ENCODE measurements around the gene TEAD1.

The TEAD1 gene

DNA sequence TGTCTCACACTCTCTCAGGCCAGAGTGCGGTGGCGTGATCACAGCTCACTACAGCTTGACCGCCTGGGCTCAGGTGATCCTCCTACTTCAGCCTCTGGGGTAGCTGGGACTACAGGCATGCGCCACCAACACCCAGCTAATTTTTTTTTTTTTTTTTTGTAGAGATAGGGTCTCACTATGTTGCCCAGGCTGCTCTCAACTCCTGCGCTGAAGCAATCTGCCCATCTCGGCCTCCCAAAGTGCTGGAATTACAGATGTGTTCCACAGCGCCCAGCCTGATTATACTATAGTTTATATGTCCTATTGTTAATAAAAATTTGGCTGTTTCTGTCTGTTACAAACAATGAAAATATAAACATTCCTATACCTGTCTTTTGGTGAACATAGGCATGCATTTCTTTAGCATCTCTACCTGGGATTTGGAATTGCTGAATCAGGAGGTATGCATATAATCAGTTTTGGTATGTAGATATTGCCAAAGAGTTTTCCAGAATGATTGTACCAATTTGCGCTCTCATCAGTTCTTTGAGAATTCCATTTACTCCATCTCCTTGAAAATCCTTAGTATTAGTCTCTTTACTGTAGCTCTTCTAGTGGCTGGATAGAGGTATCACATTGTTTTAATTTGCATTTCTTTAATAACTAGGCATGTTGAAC lies 78.8 kb downstream of the TEAD1 start:
- H3K27ac ChIP-seq (replicated peaks; ENCODE audit: low read length) = no peak overlapping the region
- no peaks in the 10 kb centered on the region for H3K27me3 ChIP-seq (ENCODE audit: control insufficient read depth in 3 of 3, insufficient read depth in 3 of 3, low read depth in 1 of 3, low read length in 3 of 3)
- H2BK5ac ChIP-seq (ENCODE audit: low read length) = no peak overlapping the region
- WGBS, 2 donors (ENCODE audit: extremely low coverage in 2 of 2, insufficient read length in 2 of 2, insufficient replicate concordance in 1 of 2) = no CpG with 5 or more reads among the region's 8 CpGs
- no peak overlapping the region for H3K4me3 ChIP-seq (ENCODE audit: low read length in 2 of 2)
- no peak overlapping the region for H2AFZ ChIP-seq (ENCODE audit: low read length)
- no peak overlapping the region for H2BK15ac ChIP-seq (ENCODE audit: low read length)
- no peak overlapping the region for H2BK12ac ChIP-seq (ENCODE audit: low read length)
- no peak overlapping the region for H3K9ac ChIP-seq (ENCODE audit: low read depth, low read length, poor library complexity)
- H4K91ac ChIP-seq (ENCODE audit: low read depth, low read length, poor library complexity) = no peak overlapping the region
- no peak overlapping the region for H3K18ac ChIP-seq (ENCODE audit: low read length)
- H3K36me3 ChIP-seq (replicated peaks in 1 of 2; ENCODE audit: control insufficient read depth in 2 of 2, insufficient read depth in 2 of 2, low read length in 2 of 2) = peaks cover 0 to 3% of the 10 kb centered on the region in 2 donors
- H3K4me1 ChIP-seq (ENCODE audit: control insufficient read depth in 2 of 2, insufficient read depth in 1 of 2, low read depth in 1 of 2, low read length in 2 of 2) = peaks cover 3 to 24% of the 10 kb centered on the region in 2 donors
- H3K4ac ChIP-seq (ENCODE audit: low read length) = no peak overlapping the region
- no peak for DNase-seq (ENCODE audit: low spot score)
- no peak overlapping the region for H4K8ac ChIP-seq (ENCODE audit: low read depth, low read length)
- H3K9me3 ChIP-seq (replicated peaks in 1 of 2; ENCODE audit: control insufficient read depth in 2 of 2, insufficient read depth in 1 of 2, low read depth in 1 of 2, low read length in 2 of 2) = no peaks in the 10 kb centered on the region
- no peak overlapping the region for H3K23ac ChIP-seq (ENCODE audit: low read depth, low read length, poor library complexity)
- H3K79me1 ChIP-seq (ENCODE audit: low read depth, low read length) = peaks cover 3% of the 10 kb centered on the region
- H3K14ac ChIP-seq (ENCODE audit: low read length) = no peak overlapping the region
- no peak overlapping the region for H3K4me2 ChIP-seq (ENCODE audit: insufficient read depth, low read length, poor library complexity, severe bottlenecking)
- no peak overlapping the region for H2BK120ac ChIP-seq (ENCODE audit: low read depth, low read length)
- H2AK5ac ChIP-seq (ENCODE audit: low read depth, low read length) = no peak overlapping the region

GRCh38 chr11:12754021-12754420 lies 79.8 kb downstream of the TEAD1 start:
- Histone ChIP-seq H3K4ac (ENCODE audit: low read length) (no peak overlapping the region), H3K9me3 (replicated peaks in 1 of 2; ENCODE audit: control insufficient read depth in 2 of 2, insufficient read depth in 1 of 2, low read depth in 1 of 2, low read length in 2 of 2) (no peaks in the 10 kb centered on the region), H3K4me3 (ENCODE audit: low read length in 2 of 2) (no peak overlapping the region), H2BK120ac (ENCODE audit: low read depth, low read length) (no peak overlapping the region), H4K8ac (ENCODE audit: low read depth, low read length) (no peak overlapping the region), H2AFZ (ENCODE audit: low read length) (no peak overlapping the region), H2AK5ac (ENCODE audit: low read depth, low read length) (no peak overlapping the region), H3K79me1 (ENCODE audit: low read depth, low read length) (peaks cover 3% of the 10 kb centered on the region), H3K18ac (ENCODE audit: low read length) (no peak overlapping the region), H3K27me3 (ENCODE audit: control insufficient read depth in 3 of 3, insufficient read depth in 3 of 3, low read depth in 1 of 3, low read length in 3 of 3) (no peaks in the 10 kb centered on the region), H3K23ac (ENCODE audit: low read depth, low read length, poor library complexity) (no peak overlapping the region), H3K9ac (ENCODE audit: low read depth, low read length, poor library complexity) (no peak overlapping the region), H3K4me2 (ENCODE audit: insufficient read depth, low read length, poor library complexity, severe bottlenecking) (no peak overlapping the region), H3K4me1 (ENCODE audit: control insufficient read depth in 2 of 2, insufficient read depth in 1 of 2, low read depth in 1 of 2, low read length in 2 of 2) (peaks cover 3 to 18% of the 10 kb centered on the region in 2 donors), H3K14ac (ENCODE audit: low read length) (no peak overlapping the region), H2BK12ac (ENCODE audit: low read length) (no peak overlapping the region), H3K36me3 (replicated peaks in 1 of 2; ENCODE audit: control insufficient read depth in 2 of 2, insufficient read depth in 2 of 2, low read length in 2 of 2) (peaks cover 0 to 3% of the 10 kb centered on the region in 2 donors), H2BK15ac (ENCODE audit: low read length) (no peak overlapping the region), H4K91ac (ENCODE audit: low read depth, low read length, poor library complexity) (no peak overlapping the region), H2BK5ac (ENCODE audit: low read length) (no peak overlapping the region), H3K27ac (replicated peaks; ENCODE audit: low read length) (no peak overlapping the region)
- no peak for DNase-seq (ENCODE audit: low spot score)
- no CpG with 5 or more reads among the region's 3 CpGs for WGBS, 2 donors (ENCODE audit: extremely low coverage in 2 of 2, insufficient read length in 2 of 2, insufficient replicate concordance in 1 of 2)

DNA sequence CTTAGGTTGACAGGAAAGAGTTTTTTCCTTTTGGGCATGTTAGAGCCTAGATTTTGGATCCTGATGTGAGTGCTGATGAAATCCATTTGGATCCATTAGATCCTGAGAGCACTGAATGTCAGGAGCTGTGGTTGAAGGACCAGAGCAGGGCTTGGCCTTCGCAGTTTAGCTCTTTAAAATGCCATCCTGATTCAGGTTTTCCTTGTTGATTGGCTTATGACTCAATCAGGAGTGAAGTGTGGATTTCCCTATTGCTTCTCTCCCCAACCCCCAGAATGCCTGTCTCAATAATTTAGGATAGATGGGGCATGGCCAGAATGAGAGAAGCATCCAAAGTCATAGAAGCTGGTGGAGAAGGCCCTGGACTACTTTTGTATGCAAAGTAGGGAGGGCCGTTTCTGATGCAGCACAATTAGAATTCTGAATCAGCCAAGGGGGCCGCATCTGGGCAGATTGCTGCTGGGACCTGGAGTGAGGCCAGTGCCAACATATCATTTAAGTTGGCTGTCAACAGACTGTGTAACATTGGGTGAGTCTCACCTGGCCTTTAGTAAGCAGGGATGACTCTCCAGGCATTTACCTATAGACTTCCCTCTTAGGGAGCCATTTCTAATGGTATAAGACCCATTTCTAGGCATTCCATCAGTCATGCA lies 80.5 kb downstream of the TEAD1 start:
- Histone ChIP-seq H3K4me2 (ENCODE audit: insufficient read depth, low read length, poor library complexity, severe bottlenecking) (no peak overlapping the region), H3K14ac (ENCODE audit: low read length) (no peak overlapping the region), H2BK15ac (ENCODE audit: low read length) (no peak overlapping the region), H3K4me1 (ENCODE audit: control insufficient read depth in 2 of 2, insufficient read depth in 1 of 2, low read depth in 1 of 2, low read length in 2 of 2) (peaks cover 3 to 17% of the 10 kb centered on the region in 2 donors), H3K23ac (ENCODE audit: low read depth, low read length, poor library complexity) (no peak overlapping the region), H3K18ac (ENCODE audit: low read length) (no peak overlapping the region), H3K9ac (ENCODE audit: low read depth, low read length, poor library complexity) (no peak overlapping the region), H4K8ac (ENCODE audit: low read depth, low read length) (no peak overlapping the region), H4K91ac (ENCODE audit: low read depth, low read length, poor library complexity) (no peak overlapping the region), H2AFZ (ENCODE audit: low read length) (no peak overlapping the region), H3K79me1 (ENCODE audit: low read depth, low read length) (peaks cover 3% of the 10 kb centered on the region), H2AK5ac (ENCODE audit: low read depth, low read length) (no peak overlapping the region), H3K27me3 (ENCODE audit: control insufficient read depth in 3 of 3, insufficient read depth in 3 of 3, low read depth in 1 of 3, low read length in 3 of 3) (no peaks in the 10 kb centered on the region), H2BK12ac (ENCODE audit: low read length) (no peak overlapping the region), H2BK5ac (ENCODE audit: low read length) (no peak overlapping the region), H3K9me3 (replicated peaks in 1 of 2; ENCODE audit: control insufficient read depth in 2 of 2, insufficient read depth in 1 of 2, low read depth in 1 of 2, low read length in 2 of 2) (no peaks in the 10 kb centered on the region), H3K4me3 (ENCODE audit: low read length in 2 of 2) (no peak overlapping the region), H2BK120ac (ENCODE audit: low read depth, low read length) (no peak overlapping the region), H3K4ac (ENCODE audit: low read length) (no peak overlapping the region), H3K27ac (replicated peaks; ENCODE audit: low read length) (no peak overlapping the region), H3K36me3 (replicated peaks in 1 of 2; ENCODE audit: control insufficient read depth in 2 of 2, insufficient read depth in 2 of 2, low read length in 2 of 2) (peaks cover 0 to 3% of the 10 kb centered on the region in 2 donors)
- no peak for DNase-seq (ENCODE audit: low spot score)
- no CpG with 5 or more reads among the region's 3 CpGs for WGBS, 2 donors (ENCODE audit: extremely low coverage in 2 of 2, insufficient read length in 2 of 2, insufficient replicate concordance in 1 of 2)

DNA sequence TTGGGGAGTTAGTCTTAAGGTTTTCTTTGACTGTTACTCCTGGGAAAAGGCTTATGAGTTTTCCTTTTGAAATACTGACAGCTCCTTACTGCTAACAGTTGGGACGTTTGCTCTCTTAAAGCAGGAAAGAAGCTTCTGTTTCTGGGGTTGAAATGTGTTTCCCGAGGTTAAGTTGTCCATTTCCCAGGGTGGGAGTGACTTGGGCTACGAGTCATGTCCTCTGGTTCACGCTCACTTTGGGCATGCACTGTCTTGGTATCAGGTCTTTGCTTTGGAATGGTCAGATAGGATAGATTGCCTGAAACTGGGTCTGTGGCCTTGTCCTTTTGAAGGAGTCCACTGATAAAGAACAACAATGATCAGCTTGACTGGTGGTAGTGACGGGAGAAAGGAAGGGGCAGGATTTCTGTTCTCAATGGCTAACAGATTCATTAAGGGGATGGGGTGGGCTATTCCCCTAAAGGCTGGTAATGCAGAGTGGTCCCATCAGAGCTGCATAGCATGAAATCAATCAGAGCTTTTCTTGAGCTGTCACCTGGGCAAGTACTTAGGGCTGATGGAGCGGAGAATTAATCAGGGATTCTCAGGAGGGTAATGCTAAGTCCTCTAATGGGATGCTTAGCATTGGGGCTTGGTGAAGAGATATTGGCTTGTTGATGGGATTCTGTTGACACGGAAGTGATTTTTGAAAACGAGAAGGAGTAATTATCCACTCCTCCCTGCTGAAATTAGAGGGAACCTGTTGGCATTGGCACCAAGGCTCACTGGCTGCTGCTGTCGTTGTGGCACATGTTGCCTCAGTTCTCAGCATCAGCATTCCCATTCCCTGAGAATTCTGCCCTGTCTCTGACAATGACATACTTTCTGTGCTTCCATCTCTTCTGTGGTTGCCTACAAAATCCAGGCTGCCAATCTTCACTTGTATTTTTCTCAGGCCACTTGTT lies 81.6 kb downstream of the TEAD1 start:
- no peak overlapping the region for H2BK5ac ChIP-seq (ENCODE audit: low read length)
- no peak overlapping the region for H2BK15ac ChIP-seq (ENCODE audit: low read length)
- H3K14ac ChIP-seq (ENCODE audit: low read length) = no peak overlapping the region
- H3K4me1 ChIP-seq (ENCODE audit: control insufficient read depth in 2 of 2, insufficient read depth in 1 of 2, low read depth in 1 of 2, low read length in 2 of 2) = peaks cover 3 to 11% of the 10 kb centered on the region in 2 donors
- H2BK12ac ChIP-seq (ENCODE audit: low read length) = no peak overlapping the region
- no peaks in the 10 kb centered on the region for H3K27me3 ChIP-seq (ENCODE audit: control insufficient read depth in 3 of 3, insufficient read depth in 3 of 3, low read depth in 1 of 3, low read length in 3 of 3)
- H3K18ac ChIP-seq (ENCODE audit: low read length) = no peak overlapping the region
- DNase-seq (ENCODE audit: low spot score) = no peak
- no peaks in the 10 kb centered on the region for H3K9me3 ChIP-seq (replicated peaks in 1 of 2; ENCODE audit: control insufficient read depth in 2 of 2, insufficient read depth in 1 of 2, low read depth in 1 of 2, low read length in 2 of 2)
- H3K23ac ChIP-seq (ENCODE audit: low read depth, low read length, poor library complexity) = no peak overlapping the region
- H3K27ac ChIP-seq (replicated peaks; ENCODE audit: low read length) = no peak overlapping the region
- H4K91ac ChIP-seq (ENCODE audit: low read depth, low read length, poor library complexity) = no peak overlapping the region
- WGBS, 2 donors (ENCODE audit: extremely low coverage in 2 of 2, insufficient read length in 2 of 2, insufficient replicate concordance in 1 of 2) = no CpG with 5 or more reads among the region's 9 CpGs
- H3K79me1 ChIP-seq (ENCODE audit: low read depth, low read length) = peaks cover 2% of the 10 kb centered on the region
- H2BK120ac ChIP-seq (ENCODE audit: low read depth, low read length) = no peak overlapping the region
- no peak overlapping the region for H2AFZ ChIP-seq (ENCODE audit: low read length)
- H3K4me2 ChIP-seq (ENCODE audit: insufficient read depth, low read length, poor library complexity, severe bottlenecking) = no peak overlapping the region
- no peak overlapping the region for H3K9ac ChIP-seq (ENCODE audit: low read depth, low read length, poor library complexity)
- no peak overlapping the region for H2AK5ac ChIP-seq (ENCODE audit: low read depth, low read length)
- H3K4ac ChIP-seq (ENCODE audit: low read length) = no peak overlapping the region
- H3K36me3 ChIP-seq (replicated peaks in 1 of 2; ENCODE audit: control insufficient read depth in 2 of 2, insufficient read depth in 2 of 2, low read length in 2 of 2) = peaks cover 0 to 3% of the 10 kb centered on the region in 2 donors
- H4K8ac ChIP-seq (ENCODE audit: low read depth, low read length) = no peak overlapping the region
- H3K4me3 ChIP-seq (ENCODE audit: low read length in 2 of 2) = no peak overlapping the region

Measured in neuronal stem cell (in vitro differentiated cells).